HG02852 (cell line): ENCODE data around the gene SMAD1.
"Not testable (repeated sequence)": the region's sequence is repeated elsewhere in the genome, so short reads cannot be mapped to it uniquely, and the experiment has no call there.

Experiments used
- ATAC-seq: cut with Tn5 transposase; IDR thresholded peaks from one replicate; pipeline ENCODE4 v1.9.1; 2021; ENCODE audit warnings: mild to moderate bottlenecking, moderate library complexity; ENCODE audit not compliant: unreplicated experiment

The SMAD1 gene

GRCh38 chr4:145554691-145555090, 73.0 kb downstream of the SMAD1 start:
- no peak for ATAC-seq

GRCh38 chr4:145557720-145558119, 76.1 kb downstream of the SMAD1 start:
- peak; percentile 91 for ATAC-seq

DNA sequence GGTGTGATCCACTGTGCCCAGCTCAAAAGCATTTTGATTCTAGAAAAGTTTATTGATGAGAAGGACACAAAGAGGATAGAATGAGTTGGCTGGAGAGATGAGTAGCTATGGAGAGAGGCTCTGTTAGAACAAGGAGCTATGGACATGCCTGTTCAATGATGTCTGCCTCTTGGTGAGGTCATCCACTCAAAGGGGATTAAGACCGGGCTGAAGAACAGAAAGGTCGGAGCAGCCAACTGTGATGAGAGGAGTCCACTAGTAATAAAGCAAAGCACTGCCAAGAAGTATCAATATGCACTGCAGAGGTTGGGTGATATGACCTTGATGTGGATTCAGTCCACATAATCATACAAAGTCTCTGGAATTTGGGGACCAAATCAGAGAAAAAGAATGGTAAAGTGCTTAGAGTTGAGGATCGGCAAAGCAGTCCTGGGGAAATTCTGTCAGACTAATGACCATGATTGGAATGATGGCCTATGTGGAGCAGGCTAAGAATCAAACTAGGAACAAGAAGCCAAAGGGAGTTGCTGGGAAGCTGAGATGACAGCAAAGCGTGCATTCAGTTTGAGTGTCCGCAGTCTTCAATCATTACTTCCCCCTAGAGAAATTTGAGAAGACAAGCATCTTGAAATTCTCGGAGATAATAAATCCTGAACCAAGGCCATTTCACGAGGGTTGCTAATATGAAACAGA, 81.8 kb downstream of the SMAD1 start:
- no peak for ATAC-seq

GRCh38 chr4:145564540-145564939, 82.9 kb downstream of the SMAD1 start:
- ATAC-seq: no peak

GRCh38 chr4:145565328-145565727, 83.7 kb downstream of the SMAD1 start:
- no peak for ATAC-seq

DNA sequence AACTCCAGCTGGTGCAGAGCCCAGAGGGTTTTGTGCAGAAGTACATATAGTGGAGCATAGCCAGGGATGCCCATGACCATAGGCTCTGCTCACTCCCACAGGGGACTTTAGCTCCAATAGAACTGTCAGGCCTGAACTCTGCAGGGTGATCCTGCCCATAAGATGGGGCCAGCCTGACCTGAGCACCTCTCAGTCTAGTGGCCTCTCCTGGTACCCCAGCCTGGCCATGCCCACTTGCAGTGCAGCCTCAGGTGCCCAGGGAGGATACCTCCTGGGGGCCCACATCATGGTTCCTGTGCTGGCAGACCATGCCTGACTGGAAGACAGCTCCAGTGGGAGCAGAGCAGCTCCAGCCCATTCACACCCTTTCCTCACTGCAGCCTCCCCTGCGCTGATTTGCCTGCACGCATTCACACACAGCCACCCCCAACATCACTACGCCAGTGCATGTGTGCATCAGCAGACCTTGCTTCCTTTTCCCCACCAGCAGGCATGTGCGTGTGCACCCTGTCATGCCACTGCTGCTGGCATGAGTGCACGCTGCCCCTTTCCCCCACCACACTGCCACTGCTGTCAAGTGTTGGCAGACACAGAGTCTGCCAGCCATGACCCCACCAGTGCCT, 84.5 kb downstream of the SMAD1 start:
- ATAC-seq: no peak

GRCh38 chr4:145566768-145567167, 85.1 kb downstream of the SMAD1 start:
- ATAC-seq: no peak

GRCh38 chr4:145567516-145567915, 85.9 kb downstream of the SMAD1 start:
- no peak for ATAC-seq

GRCh38 chr4:145574546-145574945, 92.9 kb downstream of the SMAD1 start:
- not testable (repeated sequence) for ATAC-seq

DNA sequence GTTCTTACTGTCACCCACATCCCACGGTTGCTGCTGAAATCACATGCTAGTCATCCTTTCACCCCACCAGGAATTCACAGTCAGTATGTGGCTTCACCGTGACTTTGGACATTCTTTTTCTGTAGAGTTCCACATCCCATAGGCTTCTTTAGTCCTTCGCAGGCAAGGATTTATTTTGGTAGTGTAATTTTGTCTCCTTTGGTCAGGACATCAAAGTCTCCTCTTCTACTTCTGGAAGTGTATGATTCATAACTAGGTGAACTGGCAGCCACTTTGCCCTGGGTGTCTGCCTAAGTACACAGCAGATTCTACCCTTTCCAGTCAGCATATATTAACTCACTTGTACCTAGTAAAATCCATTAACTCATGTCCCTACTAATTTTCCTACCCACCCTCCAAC, 99.3 kb downstream of the SMAD1 start:
- ATAC-seq: no peak

DNA sequence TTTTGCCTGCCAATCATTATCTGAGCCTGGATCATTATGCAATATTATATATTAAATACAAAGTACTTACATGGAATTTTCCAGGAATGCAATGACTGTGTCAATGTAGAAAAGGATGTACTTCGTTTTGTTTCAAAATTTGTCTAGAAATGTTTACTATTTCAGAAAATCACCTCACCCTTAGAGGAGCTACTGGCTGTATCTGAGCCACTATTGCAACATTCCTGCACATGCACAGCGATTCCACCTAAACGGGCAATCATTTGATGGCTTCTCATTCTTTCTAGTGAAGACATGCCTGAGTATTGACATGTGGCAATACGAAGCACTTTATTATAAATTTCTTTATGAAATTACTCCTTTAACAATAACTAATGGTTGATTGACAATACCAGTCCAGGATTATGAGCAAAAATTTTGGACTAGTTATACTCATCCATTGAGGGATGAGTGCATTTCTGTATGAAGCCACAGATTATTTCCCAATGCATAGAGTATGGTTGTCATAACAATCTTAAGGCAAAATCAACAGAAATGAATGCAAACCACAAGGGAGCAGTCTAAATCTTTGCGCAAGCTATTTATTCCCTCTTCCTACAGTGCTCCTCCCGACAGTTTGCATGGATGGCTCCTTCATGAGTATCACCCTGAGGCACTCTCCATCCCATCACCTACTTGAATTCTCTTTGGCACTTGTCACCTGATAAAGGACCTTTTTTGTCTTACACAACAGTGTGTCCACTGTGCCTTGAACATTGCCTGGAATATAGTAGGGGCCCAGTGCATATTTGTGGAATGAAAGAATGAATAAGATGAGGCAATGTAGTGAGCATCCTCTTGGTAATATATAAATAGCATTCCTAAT, 101.8 kb downstream of the SMAD1 start:
- no peak for ATAC-seq

GRCh38 chr4:145587088-145587754, 105.6 kb downstream of the SMAD1 start:
- ATAC-seq: no peak

DNA sequence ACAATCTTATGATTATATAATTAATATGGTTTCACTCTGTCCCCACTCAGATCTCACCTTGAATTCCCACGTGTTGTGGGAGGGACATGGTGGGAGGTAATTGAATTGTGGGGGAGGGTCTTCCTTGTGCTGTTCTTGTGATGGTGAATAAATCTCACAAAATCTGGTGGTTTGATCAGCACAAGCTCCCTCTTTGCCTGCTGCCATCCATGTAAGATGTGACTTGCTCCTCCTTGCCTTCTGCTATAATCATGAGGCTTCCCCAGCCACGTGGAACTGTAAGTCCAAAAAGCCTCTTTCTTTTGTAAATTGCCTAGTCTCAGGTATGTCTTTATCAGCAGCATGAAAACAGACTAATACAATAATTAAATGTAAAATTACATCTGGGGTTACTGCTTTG, 107.7 kb downstream of the SMAD1 start:
- ATAC-seq: not testable (repeated sequence)

DNA sequence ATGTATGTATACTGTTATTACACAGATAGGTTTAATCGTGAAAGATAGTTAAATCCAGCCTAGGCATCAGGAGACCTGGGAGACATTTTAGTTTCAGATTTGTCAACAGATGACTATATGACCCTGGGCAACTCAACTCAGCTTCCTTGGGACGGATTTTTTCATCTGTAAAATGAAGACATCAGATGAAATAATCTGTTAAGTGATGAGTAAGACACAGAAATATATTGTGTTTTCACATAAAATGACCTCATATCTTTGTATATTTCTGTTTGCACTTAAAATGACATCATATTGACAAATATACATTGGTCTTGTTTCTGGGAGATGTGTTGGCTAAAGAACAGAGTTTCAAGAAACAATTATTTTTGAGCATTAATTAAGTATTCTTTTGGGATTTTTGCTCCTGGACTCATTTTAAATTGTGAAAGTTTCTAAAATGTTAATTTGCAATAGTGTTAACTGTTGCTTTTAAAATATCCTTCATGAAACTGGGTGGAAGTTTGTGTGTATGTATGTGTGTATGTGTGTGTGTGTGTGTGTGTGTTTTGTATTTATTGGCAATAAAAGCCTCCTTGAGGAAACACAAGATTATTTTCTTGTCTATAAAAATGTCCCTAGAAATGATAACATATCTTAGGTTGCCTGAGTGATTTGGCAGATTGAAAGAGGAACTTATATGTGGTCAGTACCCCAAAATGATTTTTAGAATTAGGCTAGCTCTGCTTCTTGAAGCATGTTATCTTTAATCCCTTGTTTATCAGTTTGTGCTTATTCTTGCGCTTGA, 108.5 kb downstream of the SMAD1 start:
- ATAC-seq: no peak

DNA sequence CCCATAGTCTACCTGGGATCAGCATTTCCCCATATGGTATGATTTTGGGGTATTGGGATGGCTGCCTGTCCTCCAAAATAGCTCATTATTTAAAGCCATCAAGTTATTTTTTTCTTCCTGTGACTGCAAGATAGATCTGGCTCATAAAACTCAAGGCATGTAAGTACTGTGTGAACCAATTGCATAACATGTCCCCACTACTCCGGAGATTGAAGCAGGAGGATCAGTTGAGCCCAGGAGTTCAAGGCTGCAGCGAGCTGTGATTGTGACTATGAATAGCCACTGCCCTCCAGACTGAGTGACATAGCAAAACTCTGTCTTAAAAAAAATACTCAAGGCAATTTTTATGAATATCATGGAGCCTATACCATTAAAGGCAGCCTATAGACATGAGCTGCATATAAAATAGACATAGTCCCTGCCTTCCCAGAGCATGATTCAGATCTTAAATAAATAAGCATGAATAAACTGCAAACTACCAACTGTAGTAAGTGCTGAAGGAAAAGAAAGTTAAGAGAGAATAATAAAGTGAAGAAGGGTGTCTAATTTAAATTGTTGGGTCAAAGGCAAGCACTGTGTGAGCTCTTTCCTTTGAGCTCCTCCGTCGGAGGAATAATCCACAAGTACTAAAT, 120.6 kb downstream of the SMAD1 start:
- no peak for ATAC-seq

DNA sequence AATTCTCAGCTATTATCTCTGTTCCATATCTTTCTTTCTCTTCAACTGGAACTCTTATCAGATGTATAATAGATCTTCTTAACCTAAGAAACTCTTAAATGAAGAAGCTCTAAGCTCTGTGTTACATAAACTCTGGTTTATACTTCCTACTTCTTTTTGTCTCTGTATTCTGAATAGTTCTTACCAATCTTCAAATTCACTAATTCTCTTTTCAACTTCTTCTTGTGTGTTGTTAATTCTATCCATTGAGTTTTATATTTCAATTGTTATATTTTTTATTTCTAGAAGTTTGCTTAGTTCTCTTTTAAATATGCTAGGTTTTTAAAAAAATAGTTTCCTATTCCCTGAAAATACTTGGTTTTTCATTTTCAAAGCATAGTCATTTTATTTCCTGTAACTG, 124.3 kb downstream of the SMAD1 start:
- ATAC-seq: no peak
